GM21381 (cell line): Measurements from ENCODE around the gene NDUFA3.

Source experiments
- ATAC-seq: cut with Tn5 transposase; IDR thresholded peaks from one replicate; pipeline ENCODE4 v1.9.1; 2021; ENCODE audit warnings: mild to moderate bottlenecking, moderate library complexity; ENCODE audit not compliant: unreplicated experiment

The NDUFA3 gene

GRCh38 chr19:54107876-54108490 is 5.3 kb downstream of the NDUFA3 start:
- ATAC-seq = no peak

DNA sequence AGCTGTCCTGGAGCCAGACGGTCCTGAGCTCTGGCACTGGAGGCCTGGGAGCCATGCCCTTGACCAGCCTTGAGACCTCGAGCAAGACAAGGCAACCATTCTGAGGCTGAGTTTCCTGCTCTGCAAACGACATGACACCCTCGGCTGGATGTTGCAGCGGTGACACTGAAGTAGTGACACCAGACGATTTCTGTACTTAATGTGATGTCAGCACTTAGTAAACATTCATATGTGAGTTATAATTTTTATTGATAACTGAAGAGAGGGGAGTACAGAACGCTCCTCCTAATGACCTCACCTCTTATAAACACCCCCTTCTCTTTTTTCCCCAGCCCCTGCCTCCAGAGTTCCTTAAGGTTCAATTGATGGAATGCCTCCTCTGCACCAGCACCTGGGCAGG is 5.8 kb downstream of the NDUFA3 start:
- ATAC-seq = no peak

DNA sequence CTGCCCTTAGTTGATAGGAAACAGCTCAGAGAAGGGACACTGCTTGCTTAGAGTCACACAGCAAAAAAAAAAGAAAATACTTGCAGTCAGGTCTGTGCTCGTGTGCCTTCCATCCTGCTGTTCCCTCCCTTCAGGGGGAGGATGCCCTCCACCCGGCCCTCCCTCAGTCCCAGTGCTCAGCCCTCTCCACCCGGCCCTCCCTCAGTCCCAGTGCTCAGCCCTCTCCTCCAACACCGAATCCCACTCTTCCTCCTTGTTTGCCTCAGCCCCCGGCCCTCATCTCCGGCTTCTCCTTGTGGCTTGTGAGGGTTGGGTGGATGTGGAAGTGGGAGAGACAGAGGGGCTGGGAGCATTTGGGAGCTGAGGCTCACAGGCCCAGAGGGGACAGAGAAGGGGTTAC is 7.0 kb downstream of the NDUFA3 start:
- ATAC-seq = no peak

DNA sequence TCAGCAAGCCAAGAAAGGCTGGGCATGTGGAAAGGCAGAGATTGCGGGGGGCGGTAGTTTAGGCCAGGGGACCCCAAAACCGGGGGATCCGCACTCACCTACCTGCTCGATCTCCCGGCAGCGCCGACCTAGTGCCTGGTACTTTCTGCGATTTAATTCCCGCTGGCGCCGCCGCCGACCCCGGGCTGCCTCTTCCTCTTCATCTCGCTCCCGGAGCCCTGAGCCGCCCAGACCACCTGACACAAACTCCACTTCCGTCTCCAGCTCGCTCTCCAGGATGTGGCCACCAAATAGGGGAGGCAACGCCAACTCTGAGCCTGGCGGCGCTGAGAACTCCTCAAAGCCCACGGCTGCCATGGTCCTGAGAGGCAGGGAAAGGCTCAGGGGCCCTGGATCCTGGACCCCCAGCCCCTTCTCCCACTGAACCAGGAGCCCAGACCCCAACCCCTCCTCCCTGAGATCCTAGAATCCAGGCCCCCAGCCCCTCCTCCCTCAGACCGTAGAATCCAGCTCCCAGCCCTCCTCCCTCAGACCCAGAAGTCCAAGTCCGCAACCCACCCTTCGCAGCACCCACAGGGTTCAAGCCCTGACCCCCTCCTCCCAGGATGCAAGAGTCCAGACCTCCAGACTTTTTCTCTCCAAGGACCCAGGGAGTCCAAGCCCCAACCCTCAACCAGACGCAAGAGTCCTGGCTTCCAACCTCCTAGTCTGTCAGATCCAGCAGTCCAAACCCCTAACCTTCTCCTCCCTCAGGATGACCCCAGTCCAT is 11.9 kb downstream of the NDUFA3 start:
- ATAC-seq = peak; percentile 32

DNA sequence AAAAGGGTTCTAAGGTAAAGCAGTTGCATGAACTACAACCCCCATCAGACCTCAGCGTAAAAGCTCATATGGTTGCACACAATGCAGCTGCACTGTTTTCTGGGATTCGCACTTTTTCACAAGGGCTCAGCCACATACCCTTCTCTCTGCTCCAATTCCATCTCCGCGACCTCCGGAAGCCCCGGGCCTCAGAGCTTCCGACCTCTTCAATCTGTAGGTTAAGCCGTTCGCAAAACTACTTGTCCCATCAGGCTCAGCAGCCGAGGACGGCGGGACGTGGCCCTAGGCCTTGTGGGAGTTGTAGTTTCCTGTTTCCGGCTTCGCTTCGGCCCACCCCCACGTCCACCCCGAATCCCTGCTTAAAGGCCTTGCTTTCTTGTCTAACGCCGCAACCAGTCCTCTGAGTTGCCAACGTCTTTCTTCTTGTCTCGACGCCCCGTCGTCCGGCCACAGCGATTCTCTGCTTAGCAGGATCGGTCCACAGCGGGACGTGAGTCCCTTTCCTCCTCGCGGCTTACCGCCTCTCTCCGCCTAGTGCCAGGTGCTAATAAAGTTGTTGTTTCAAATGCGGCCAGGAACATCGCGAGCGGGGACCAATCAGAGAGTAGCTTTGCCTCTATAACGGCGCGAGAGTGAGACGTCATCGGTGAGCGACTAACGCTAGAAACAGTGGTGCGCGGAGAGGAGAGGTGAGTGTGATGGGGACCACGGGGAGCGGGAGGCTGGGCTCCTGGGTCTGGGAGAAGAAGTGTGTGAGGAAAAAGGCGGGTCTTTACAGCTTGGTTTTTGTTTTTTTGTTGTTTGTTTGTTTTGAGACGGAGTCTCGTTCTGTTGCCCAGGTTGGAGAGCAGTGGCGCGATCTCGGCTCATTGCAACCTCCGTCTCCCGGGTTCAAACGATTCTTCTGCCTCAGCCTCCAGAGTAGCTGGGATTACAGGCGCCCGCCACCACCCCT is 12.7 kb downstream of the NDUFA3 start, which contains the start of the genes PRPF31 and TFPT:
Gene PRPF31, plus strand, starts transcription at position 646 of the 955 bp plus-strand sequence. CDS start 2,525 bp downstream, outside the sequence.
Gene TFPT, minus strand, starts transcription at position 549 of the 955 bp plus-strand sequence. Its CDS starts 388 bp downstream, at position 161.
- ATAC-seq = peak; percentile 78

- no peak for ATAC-seq
Measured at GRCh38 chr19:54121259-54121658, 18.6 kb downstream of the NDUFA3 start.

- ATAC-seq = no peak
Measured at GRCh38 chr19:54123682-54124081, 21.0 kb downstream of the NDUFA3 start.

DNA sequence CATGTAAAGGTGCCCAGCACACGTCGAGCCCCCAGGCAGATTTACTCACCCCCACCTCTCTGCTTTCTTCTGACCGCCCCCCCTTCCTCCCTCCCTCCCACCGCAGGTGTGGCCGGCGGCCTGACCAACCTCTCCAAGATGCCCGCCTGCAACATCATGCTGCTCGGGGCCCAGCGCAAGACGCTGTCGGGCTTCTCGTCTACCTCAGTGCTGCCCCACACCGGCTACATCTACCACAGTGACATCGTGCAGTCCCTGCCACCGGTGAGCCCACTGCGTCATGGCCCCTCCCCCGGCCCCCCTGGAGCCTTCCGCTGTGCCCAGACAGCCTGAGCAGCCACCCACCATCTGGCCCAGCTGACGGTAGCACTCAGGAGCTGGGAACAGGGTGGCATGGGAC is 21.7 kb downstream of the NDUFA3 start:
- no peak for ATAC-seq

DNA sequence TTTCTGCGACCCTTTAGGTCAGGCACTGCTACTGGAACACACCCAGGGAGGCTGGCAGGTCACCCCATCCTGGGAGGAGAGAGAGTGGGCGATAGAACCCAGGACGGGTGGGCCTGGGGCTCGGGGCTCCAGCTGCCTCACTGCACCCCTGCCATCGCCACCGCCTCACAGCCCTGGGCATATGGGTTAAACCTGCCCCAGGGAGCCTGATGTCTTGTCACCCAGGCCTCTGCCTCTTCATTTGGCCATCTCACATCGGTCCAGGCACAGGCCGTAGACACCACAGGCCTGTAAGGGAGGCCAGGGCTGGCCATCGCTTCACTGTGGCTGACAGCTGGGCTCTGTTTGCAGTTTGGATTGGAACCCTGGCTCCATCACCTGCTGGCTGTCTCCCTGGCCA is 23.1 kb downstream of the NDUFA3 start:
- ATAC-seq = no peak

GRCh38 chr19:54127688-54128440 is 25.2 kb downstream of the NDUFA3 start:
- no peak for ATAC-seq

- ATAC-seq = no peak
Measured at GRCh38 chr19:54128441-54128725, 25.7 kb downstream of the NDUFA3 start.

DNA sequence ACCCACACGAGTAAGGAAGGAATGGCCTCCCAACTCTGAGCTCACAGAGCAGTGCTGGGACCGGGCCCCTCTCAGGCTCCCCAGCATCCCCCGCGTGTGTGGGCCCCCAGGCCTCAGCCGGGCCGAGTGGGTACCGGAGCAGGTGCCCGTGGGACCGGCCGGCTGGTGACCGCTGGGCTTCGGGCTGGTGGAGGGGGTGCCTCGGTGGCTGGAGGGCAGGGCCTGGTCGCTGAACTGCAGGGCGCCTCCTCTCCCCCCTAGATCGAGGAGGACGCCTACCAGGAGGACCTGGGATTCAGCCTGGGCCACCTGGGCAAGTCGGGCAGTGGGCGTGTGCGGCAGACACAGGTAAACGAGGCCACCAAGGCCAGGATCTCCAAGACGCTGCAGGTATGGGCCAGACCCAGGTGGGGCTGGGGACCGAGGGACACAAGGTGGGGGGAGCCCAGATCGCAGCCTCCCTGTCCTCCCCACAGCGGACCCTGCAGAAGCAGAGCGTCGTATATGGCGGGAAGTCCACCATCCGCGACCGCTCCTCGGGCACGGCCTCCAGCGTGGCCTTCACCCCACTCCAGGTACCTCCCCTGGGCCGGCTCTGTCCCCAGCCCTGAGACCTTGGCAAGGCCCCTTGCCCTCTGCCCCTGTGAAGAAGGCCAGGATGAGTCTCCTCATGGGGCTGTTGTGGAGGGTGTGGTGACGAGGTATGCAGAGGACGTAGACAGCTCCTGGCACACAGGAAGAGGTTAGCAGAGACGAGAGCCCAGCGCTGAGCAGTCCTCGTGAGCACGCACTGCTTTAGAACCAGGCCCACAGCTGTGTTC is 26.4 kb downstream of the NDUFA3 start:
- no peak for ATAC-seq

GRCh38 chr19:54129617-54129996 is 27.0 kb downstream of the NDUFA3 start:
- no peak for ATAC-seq

- no peak for ATAC-seq
Measured at GRCh38 chr19:54133312-54133956, 30.8 kb downstream of the NDUFA3 start.

GRCh38 chr19:54133957-54134590 is 31.4 kb downstream of the NDUFA3 start:
- ATAC-seq = no peak

GRCh38 chr19:54136086-54136863 is 33.6 kb downstream of the NDUFA3 start:
- ATAC-seq = no peak

GRCh38 chr19:54136864-54137698 is 34.4 kb downstream of the NDUFA3 start:
- ATAC-seq = peak; percentile 80
